Spleen (tissue), 11 donors: ENCODE results near the gene DCAF15. TPM values are rescaled to one million over a fixed set of nuclear protein-coding genes. Genes with fewer than 3 reads are reported as not detected.

Source experiments
- DNase-seq: peaks from one replicate; pipeline ENCODE4 v3.0.0-alpha.2; 2020
- H3K27ac ChIP-seq, 8 donors: fragments of 200-600 bp; sonication (generic) in 7 of 8; 1 replicate in 4 of 8; 2 replicates in 4 of 8; pipeline versions ENCODE4 v1.5.0 to v1.8.0; 2016 to 2021; ENCODE audit warnings: inconsistent platforms in 4 of 8, mild to moderate bottlenecking in 4 of 8, moderate library complexity in 1 of 8
- H3K27me3 ChIP-seq, 7 donors: fragments of 200-600 bp; sonication (generic) in 6 of 7; replicated peaks in 1 of 7; 1 replicate in 4 of 7; 2 replicates in 3 of 7; pipeline versions ENCODE4 v1.5.0 to v1.8.0; 2016 to 2021; ENCODE audit warnings: inconsistent platforms in 3 of 7, mild to moderate bottlenecking in 1 of 7
- H3K36me3 ChIP-seq, 6 donors: fragments of 200-600 bp; sonication (generic) in 5 of 6; 1 replicate in 4 of 6; 2 replicates in 2 of 6; pipeline versions ENCODE4 v1.5.0 to v1.8.0; 2016 to 2021; ENCODE audit warnings: inconsistent platforms in 2 of 6
- H3K4me1 ChIP-seq, 6 donors: fragments of 200-600 bp; sonication (generic) in 5 of 6; 1 replicate in 3 of 6; 2 replicates in 3 of 6; pipeline versions ENCODE4 v1.5.0 to v1.8.0; 2016 to 2021; ENCODE audit warnings: inconsistent platforms in 3 of 6
- H3K4me3 ChIP-seq, 8 donors: fragments of 200-600 bp; sonication (generic) in 7 of 8; 1 replicate in 4 of 8; 2 replicates in 4 of 8; pipeline versions ENCODE4 v1.5.0 to v1.8.0; 2016 to 2021; ENCODE audit warnings: inconsistent platforms in 4 of 8, mild to moderate bottlenecking in 4 of 8, moderate library complexity in 2 of 8
- H3K9me3 ChIP-seq, 8 donors: fragments of 200-600 bp; sonication (generic) in 7 of 8; 1 replicate in 4 of 8; 2 replicates in 4 of 8; pipeline versions ENCODE4 v1.5.0 to v1.8.0; 2016 to 2021; ENCODE audit warnings: inconsistent platforms in 4 of 8
- CTCF ChIP-seq, 11 experiments: fragments of 200-600 bp in 7 of 11; fragments of 450-650 bp in 4 of 11; sonication (generic) in 4 of 11; IDR thresholded peaks in 8 of 11; conservative IDR thresholded peaks in 3 of 11; 1 replicate in 7 of 11; 2 replicates in 4 of 11; pipeline versions ENCODE4 v1.4.0 to v1.8.0; 2016 to 2021; ENCODE audit warnings: antibody characterized with exemption in 11 of 11, inconsistent platforms in 4 of 11, mild to moderate bottlenecking in 1 of 11
- POLR2A ChIP-seq, 3 donors: fragments of 450-650 bp; IDR thresholded peaks; one replicate each; pipeline ENCODE4 v1.5.1; 2017; ENCODE audit warnings: antibody characterized with exemption in 3 of 3, mild to moderate bottlenecking in 1 of 3
- POLR2AphosphoS5 ChIP-seq, 3 donors: sonication (generic); formaldehyde crosslinking; IDR thresholded peaks; one replicate each; pipeline ENCODE4 v1.5.1; 2017; ENCODE audit warnings: antibody characterized with exemption in 3 of 3
- WGBS, 5 donors: extraction: QIAGEN DNeasy Blood & Tissue Kit in 3 of 5; methylation state at CpG; one replicate each; pipeline versions ENCODE4 v1.1.5 to v1.1.7; 2013 to 2018; 5-methylcytosine and 5-hydroxymethylcytosine counted together
- intact Hi-C: fragments of 100-400 bp; cut with DNase I; formaldehyde crosslinking; loops from one replicate; pipeline ENCODE4 v1.15.0; 2023; ENCODE audit warnings: low total_unique reads
- polyA plus RNA-seq, 3 donors: library from polyadenylated mRNA; stranded (reverse); fragments of 200-250 nt; gene quantifications; one replicate each; pipeline ENCODE4 v1.2.1, GENCODE V29; 2013
- total RNA-seq, 7 donors: library from RNA; depleted of rRNA in 3 of 7; stranded (reverse); fragments of >200 nt in 3 of 7; fragmentation: NEBNext Ultra II Directional in 4 of 7; extraction: Animal tissue kit (Norgen Biotek cat#: 25700) in 4 of 7; gene quantifications; one replicate each; pipeline versions ENCODE4 v1.1.0 to v1.2.1, GENCODE V29; 2016 to 2021
- donor health status: healthy with polysubstance abuse.
- donor health status: DM: no; HTN: no; CAD: no; lungs with moderate emphysema.
- donor health status: DM: no; HTN: no; CAD: no.
- donor health status: Bipolar disorder and iron deficiency.
- donor health status: healthy.
- donor health status: DM: no; HTN: no; CAD: no.
- donor health status: DM: yes; HTN: yes; CAD: no.

DCAF15 gene
- total and polyA plus RNA-seq, 10 donors = 27.7 to 84.9 (median 46.2) TPM

DNA sequence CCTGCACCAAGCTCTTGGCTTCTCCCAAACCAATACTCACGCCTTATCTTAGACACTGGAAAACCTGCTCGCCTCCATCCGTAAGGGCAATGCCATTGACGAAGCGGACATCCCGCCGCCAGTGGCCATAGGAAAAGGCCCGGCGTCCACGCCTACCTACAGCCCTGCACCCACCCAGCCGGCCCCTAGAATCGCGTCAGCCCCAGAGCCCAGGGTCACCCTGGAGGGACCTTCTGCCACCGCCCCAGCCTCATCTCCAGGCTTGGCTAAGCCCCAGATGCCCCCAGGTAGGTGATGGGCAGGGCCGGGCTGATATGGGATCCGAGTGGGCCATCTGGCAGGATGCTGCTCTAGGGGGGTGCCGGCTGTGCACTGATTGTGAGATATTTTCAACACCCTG is 39.0 kb upstream of the DCAF15 start:
- TF ChIP-seq POLR2AphosphoS5 (IDR thresholded peaks at IDR 0.05) = no peak
- no peak for TF ChIP-seq POLR2A (IDR thresholded peaks at IDR 0.05)
- TF ChIP-seq CTCF (IDR thresholded peaks at IDR 0.05 in 8 of 11, conservative IDR thresholded peaks at IDR 0.05 in 3 of 11) = no peak
- Histone ChIP-seq H3K36me3 (peaks cover 3 to 94% (median 53%) of the 10 kb centered on the region in 6 donors), H3K27me3 (no peaks in the 10 kb centered on the region), H3K4me3 (no peak overlapping the region), H3K27ac (no peak overlapping the region), H3K4me1 (peaks cover 0 to 8% (median 0%) of the 10 kb centered on the region in 6 donors), H3K9me3 (no peaks in the 10 kb centered on the region)
- 94 to 97% (median 97%) methylated on average over 12 to 17 of the region's 17 CpGs for WGBS, 5 donors
- intact Hi-C loops = no loop called here
- DNase-seq = no peak

DNA sequence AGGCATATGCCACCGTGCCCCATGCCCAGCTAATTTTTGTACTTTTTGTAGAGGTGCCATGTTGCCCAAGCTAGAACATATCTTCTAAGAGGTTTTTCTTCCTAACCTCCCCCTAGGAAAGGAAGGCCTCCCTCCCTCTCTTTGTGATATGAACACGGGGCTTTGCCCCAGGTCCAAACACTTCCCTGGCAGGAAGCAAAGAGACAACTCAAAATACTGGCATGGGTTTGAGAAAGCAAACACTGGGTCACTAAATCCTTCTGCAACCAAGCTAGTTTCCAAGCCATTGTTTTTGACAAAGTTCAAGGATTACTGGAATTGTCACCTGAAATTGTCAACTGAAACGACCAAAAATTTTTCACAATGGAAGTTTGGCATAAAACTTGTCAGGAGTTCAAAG is 37.5 kb upstream of the DCAF15 start:
- no peak for TF ChIP-seq POLR2AphosphoS5 (IDR thresholded peaks at IDR 0.05)
- no peak for TF ChIP-seq POLR2A (IDR thresholded peaks at IDR 0.05)
- TF ChIP-seq CTCF (IDR thresholded peaks at IDR 0.05 in 8 of 11, conservative IDR thresholded peaks at IDR 0.05 in 3 of 11) = no peak
- H3K4me1 ChIP-seq = peaks cover 0 to 8% (median 0%) of the 10 kb centered on the region in 6 donors
- no peak overlapping the region for H3K27ac ChIP-seq
- no peak for DNase-seq
- intact Hi-C loops = no loop called here
- H3K27me3 ChIP-seq = no peaks in the 10 kb centered on the region
- no peak overlapping the region for H3K4me3 ChIP-seq
- peaks cover 3 to 100% (median 63%) of the 10 kb centered on the region in 6 donors for H3K36me3 ChIP-seq
- WGBS, 5 donors = 88 to 94% (median 91%) methylated on average over 3 of the region's 3 CpGs
- no peaks in the 10 kb centered on the region for H3K9me3 ChIP-seq

DNA sequence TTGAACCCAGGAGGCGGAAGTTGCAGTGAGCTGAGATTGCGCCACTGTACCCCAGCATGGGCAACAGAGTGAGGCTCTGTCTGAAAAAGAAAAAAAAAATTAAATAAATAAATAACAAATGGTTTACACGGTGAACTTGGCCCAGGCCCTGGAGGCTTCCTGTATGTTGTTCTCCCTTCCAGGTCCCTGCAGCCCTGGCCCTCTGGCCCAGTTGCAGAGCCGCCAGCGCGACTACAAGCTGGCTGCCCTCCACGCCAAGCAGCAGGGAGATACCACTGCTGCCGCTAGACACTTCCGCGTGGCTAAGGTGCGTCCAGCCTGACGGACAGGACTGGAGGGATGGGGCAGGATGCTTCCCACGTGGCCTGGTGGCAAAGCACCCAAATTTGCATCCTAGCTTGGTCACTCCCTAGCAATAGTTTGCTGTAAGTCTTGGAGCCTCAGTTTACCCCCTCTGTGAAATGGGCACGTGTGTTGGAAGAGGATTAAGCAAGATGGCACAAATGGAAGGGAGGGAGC is 34.4 kb upstream of the DCAF15 start:
- no peak overlapping the region for H3K27ac ChIP-seq
- intact Hi-C loops = no loop called here
- no peak for DNase-seq

GRCh38 chr19:13918726-13919411 is 33.4 kb upstream of the DCAF15 start:
- peaks cover 0 to 100% (median 71%) of the 10 kb centered on the region in 6 donors for H3K36me3 ChIP-seq
- TF ChIP-seq CTCF (IDR thresholded peaks at IDR 0.05 in 8 of 11, conservative IDR thresholded peaks at IDR 0.05 in 3 of 11) (no peak), POLR2AphosphoS5 (IDR thresholded peaks at IDR 0.05) (no peak), POLR2A (IDR thresholded peaks at IDR 0.05) (no peak)
- H3K4me3 ChIP-seq = no peak overlapping the region
- H3K27ac ChIP-seq = no peak overlapping the region
- intact Hi-C loops = no loop called here
- peaks cover 0 to 12% (median 4%) of the 10 kb centered on the region in 8 donors for H3K9me3 ChIP-seq
- peaks cover 0 to 8% (median 0%) of the 10 kb centered on the region in 6 donors for H3K4me1 ChIP-seq
- 90 to 97% (median 94%) methylated on average over 23 to 34 of the region's 34 CpGs for WGBS, 5 donors
- no peak for DNase-seq
- H3K27me3 ChIP-seq = no peaks in the 10 kb centered on the region

More for the DNA sequence above, 34.4 kb upstream of the DCAF15 start:
- Histone ChIP-seq H3K36me3 (peaks cover 3 to 100% (median 72%) of the 10 kb centered on the region in 6 donors), H3K4me3 (no peak overlapping the region), H3K27me3 (no peaks in the 10 kb centered on the region), H3K4me1 (peaks cover 0 to 8% (median 0%) of the 10 kb centered on the region in 6 donors), H3K9me3 (peaks cover 0 to 12% (median 4%) of the 10 kb centered on the region in 8 donors)
- 79 to 96% (median 86%) methylated on average over 14 of the region's 14 CpGs for WGBS, 5 donors
- TF ChIP-seq POLR2A (IDR thresholded peaks at IDR 0.05) (no peak), POLR2AphosphoS5 (IDR thresholded peaks at IDR 0.05) (peak in 1 of 3 donors; percentile 30)
